HG02981 (cell line): ENCODE results near the gene PCSK9.

ENCODE experiments used
- ATAC-seq: cut with Tn5 transposase; IDR thresholded peaks from one replicate; pipeline ENCODE4 v1.9.1; 2021; ENCODE audit warnings: mild to moderate bottlenecking, moderate library complexity; ENCODE audit not compliant: unreplicated experiment

The PCSK9 gene

DNA sequence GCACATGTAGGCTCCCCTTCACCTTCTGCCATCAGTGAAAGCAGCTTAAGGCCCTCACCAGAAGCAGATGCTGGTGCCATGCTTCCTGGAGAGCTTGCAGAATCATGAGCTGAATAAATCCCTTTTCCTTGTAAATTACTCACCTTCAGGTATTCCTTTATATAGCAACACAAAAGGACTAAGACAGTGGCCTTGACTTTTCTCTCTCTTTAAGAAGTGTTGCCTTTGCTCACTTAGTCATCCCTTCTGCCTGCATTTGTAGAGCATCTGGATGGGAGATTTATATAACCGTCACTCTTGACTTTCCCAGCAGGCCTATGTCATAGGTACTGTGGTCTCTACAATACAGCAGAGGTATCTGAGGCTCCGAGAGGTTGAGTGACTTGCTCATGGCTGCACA lies 3.7 kb downstream of the PCSK9 start:
- ATAC-seq = no peak

GRCh38 chr1:55043726-55044125 lies 4.4 kb downstream of the PCSK9 start:
- ATAC-seq = no peak

GRCh38 chr1:55044617-55045397 lies 5.5 kb downstream of the PCSK9 start:
- no peak for ATAC-seq

DNA sequence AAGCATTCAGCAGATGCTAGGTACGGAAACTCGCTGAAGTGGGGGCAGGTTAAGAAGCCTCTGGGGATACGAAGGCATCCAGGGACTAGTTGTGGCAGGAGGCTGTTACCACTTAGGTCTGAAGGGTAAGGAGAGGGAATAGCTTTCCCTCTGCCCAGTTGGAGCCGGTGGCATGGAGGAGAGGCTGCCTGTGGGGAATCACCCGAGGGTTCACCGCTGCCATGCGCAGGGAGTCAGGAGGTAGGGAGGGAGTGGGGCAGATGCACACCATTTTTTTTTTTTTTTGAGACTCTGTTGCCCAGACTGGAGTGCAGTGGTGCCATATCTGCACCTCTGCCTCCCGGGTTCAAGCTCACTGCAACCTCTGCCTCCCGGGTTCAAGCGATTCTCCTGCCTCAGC lies 6.1 kb downstream of the PCSK9 start:
- no peak for ATAC-seq

- ATAC-seq = no peak
These were observed 7.5 kb downstream of the PCSK9 start for GRCh38 chr1:55046871-55047270.

GRCh38 chr1:55047611-55048010 lies 8.3 kb downstream of the PCSK9 start:
- ATAC-seq = no peak

DNA sequence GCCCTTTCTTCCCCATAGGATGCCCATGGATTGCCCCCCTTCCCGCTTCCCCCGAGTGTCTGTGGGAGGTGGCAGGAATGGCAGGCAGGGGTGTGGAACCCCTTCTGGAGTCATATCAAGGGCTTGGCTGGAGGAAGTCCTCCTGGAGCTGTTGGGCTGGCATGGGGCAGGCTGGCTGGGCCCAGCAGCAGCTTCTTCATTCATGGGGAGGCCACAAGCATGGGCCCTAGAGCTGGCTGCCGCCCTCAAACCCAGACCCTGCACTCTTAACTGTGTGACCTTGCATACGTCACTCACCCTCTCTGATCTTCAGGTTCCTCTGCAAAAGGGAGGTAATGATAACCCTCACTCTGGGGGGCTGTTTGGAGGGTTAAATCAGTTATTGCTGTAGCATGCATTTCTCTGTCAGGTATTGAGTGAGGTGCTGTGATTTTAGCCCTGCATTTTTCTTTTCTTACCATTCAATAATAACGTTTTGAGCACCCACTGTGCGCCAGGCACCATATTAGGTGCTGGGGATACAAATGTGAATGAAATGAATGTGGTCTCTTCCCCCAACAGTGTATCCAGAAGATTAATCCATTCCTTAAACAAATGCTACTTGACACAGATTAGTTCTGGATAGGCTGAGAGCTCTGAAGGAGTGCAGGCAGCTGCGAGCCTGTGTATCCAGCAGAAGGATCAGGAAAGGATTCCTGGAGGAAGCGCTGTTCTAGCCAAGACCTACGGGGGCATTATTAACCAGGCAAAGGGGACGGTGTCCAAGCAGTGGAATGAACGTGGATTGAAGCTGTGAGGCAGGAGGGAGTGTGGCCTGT lies 9.3 kb downstream of the PCSK9 start:
- ATAC-seq = no peak

DNA sequence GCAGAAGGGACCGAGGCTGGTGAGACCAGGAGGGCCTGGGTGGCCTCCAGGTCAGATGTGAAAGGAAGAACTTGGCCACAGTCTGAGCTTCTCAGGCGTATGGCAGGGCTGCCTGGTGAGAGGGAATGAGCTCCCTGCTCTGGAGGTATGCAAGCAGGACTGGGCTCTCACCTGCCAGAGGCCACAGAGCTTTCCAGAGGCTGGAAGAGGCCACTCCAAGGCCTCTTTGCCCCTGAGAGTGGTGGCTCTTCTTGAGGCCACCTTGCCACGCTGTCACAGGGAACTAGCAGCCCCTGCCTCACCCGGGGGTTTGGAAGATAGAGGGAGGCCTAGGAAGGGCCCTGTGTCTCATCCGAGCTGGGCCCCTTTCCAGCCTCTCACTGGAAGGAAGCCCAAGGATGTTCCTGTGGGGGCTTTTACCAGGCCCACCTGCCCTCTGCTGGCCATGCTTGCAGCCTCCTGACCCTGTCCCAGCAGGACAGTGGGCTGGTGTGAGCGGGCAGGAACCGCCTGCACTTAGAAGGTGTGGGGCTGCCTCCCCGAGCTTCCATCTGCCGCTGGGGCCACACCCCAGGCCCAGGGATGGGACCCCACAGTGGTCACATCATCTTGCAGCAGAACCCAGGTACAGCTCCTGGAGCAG lies 10.0 kb downstream of the PCSK9 start:
- ATAC-seq = no peak

DNA sequence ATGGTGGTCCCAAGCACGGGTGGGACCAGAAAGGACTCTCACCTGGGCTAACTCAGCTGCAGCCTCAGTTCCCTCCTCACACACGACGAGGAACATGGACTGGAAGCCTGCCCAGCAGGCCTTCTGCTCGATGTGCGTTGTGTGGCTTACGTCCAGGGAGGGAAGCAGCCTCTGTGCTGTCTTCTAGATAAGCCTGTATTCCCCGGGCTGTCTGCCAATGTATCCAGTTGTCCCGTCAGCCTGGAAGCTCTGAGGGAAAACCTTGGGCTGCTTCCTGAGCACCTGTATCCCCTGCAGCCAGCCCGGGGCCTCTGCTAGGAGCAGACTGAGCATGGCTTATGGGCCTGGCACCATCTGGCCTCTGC lies 10.5 kb downstream of the PCSK9 start:
- no peak for ATAC-seq

DNA sequence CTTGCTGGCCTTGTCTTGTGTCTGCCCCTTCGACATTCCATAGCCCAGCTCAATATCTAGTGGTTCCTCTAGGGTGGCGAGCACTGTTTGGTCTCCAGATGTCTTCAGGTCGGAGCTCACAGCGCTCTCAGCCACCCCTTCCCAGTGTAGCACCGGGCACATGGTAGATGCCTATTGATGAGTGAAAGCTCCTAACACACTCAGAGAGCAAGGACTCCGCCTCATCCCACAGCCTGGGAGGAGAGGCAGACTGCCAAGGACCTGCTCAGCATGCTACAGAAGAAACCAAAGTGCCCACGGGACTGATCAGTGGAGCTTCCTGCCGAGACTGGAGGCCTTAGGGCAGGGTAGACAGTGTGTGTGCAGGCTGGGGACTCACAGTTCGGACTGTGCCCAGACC lies 10.9 kb downstream of the PCSK9 start:
- ATAC-seq = no peak

DNA sequence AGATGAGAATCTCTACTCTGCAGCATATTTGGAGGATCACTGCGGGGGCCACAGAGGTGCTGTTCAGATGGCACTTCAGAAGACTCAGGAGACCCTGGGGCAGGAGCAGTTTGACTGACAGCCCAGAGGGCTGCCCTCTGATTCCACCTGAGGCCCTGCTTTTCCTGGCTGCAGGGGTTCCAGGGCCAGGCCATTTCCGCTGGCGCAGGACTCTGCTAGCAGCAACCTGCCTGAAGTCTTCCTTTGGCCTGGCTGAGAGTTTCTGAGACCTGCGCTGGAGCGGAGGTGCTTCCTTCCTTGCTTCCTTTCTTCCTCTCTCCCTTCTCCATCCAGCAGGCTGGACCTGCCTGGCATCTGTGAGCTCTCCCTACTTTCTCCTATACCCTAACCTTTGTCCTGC lies 11.8 kb downstream of the PCSK9 start:
- no peak for ATAC-seq

DNA sequence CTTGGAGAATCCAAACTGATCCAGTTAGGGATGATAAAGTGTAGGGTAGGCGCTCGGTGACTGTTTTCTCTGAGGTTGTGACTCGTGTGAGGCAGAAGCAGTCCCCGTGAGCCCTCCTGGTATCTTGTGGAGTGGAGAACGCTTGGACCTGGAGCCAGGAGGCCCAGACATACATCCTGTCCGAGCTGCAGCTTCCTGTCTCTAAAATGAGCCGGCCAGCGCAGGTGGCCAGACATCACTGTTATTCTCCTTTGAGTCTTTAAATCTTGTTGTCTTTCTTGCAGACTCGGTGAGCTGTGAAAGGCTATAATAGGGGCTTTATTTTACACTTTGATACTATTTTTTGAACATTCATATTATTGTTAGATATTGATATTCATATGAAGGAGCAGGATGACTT lies 12.3 kb downstream of the PCSK9 start:
- ATAC-seq = no peak

GRCh38 chr1:55052221-55053142 lies 13.1 kb downstream of the PCSK9 start:
- ATAC-seq = no peak

- ATAC-seq = no peak
These were observed 14.1 kb downstream of the PCSK9 start for GRCh38 chr1:55053265-55053954.

- ATAC-seq = no peak
These were observed 15.0 kb downstream of the PCSK9 start for GRCh38 chr1:55054396-55054795.

DNA sequence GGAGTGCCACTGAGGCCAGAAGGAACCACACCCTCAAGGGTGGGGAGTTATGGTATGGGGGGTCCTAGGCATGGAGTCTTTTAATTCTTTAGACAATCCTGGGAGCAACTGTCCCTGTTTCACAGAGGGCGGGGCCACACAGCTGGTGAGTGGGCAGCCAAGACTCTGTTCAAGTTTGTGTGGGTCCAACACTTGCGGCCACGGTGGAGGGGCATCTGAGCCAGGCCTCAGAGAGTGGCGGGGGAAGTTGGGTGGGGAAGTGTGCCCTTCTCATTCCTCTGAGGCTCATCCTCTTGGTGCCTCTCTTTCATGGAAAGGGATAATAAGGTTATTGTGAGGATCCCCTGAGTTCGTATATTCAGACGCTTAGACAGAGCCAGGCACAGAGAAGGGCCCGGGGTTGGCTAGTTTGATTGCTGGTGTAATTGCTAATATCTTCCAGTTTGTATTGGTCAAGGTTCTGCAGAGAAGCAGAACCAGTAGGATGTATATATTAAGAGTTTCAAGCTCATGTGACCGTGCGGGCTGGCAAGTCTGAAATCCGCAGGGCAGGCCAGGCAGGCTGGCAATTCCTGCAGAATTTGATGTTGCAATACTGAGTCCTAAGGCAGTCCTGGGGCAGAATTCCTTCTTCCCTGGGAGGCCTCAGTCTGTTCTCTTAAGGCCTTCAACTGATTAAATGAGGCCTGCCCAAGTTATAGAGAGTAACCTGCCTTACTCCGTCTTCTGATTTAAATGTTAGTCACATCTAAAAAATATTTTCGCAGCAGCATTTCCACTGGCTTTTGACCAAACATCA lies 15.9 kb downstream of the PCSK9 start:
- ATAC-seq = no peak

DNA sequence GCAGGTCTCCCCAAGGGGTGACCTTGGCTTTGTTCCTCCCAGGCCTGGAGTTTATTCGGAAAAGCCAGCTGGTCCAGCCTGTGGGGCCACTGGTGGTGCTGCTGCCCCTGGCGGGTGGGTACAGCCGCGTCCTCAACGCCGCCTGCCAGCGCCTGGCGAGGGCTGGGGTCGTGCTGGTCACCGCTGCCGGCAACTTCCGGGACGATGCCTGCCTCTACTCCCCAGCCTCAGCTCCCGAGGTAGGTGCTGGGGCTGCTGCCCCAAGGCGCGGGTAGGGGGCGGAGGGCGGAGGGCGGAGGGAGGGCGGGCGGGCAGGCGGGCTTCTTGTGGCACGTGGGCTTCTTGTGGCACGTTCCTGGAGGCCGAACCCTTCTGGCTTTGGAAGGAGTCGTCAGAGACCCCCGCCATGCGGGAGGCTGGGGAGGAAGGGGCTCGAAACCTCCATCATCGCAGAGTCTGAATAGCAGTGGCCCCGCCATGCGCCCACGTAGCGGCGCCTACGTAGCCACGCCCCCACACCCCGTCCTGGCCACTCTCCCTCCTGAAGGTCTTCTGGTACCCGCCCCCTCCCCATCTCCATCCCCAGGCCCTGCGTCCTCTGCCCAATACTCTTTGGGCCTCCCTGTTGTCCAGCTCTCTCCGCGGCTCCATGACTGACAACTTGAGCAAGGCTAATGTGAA lies 16.7 kb downstream of the PCSK9 start:
- no peak for ATAC-seq

DNA sequence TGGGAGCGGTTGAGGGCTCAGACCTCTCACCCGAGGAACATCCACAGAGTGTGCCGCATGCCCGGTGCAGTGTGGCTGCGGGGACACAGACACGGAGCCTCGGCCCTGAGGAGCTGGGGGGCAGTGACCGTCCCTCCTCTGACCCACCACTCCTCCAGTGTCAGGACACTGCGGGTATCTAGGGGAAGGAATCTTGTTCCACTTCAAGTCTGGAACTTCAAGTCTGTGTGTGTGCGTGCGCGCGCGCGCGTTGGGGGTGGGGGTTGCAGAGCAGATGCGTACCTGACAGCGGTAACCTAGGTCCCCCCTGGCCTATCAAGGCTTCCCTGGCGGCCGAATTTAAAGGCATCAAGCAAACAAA lies 17.3 kb downstream of the PCSK9 start:
- no peak for ATAC-seq
